ENCODE results near the gene CYRIA.

DNA sequence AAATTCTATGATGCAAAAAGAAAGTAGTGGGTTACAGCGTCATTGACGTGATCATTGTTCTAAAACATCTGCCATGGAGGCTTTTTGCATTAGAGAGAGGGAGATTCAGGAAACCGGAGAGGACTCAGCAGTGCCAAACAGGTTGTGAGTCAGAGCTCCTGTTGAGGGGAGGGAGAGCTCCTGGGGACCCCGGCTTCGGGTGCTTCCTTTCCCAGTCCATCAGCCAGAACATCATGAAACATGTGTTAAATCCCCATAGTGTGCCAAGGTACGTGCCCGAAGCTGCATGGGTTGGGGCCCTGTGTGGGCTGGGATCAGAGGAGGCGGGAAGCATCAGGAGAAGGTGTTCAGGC lies 791 bp upstream of the CYRIA start:
- TF ChIP-seq, protein P1, sequence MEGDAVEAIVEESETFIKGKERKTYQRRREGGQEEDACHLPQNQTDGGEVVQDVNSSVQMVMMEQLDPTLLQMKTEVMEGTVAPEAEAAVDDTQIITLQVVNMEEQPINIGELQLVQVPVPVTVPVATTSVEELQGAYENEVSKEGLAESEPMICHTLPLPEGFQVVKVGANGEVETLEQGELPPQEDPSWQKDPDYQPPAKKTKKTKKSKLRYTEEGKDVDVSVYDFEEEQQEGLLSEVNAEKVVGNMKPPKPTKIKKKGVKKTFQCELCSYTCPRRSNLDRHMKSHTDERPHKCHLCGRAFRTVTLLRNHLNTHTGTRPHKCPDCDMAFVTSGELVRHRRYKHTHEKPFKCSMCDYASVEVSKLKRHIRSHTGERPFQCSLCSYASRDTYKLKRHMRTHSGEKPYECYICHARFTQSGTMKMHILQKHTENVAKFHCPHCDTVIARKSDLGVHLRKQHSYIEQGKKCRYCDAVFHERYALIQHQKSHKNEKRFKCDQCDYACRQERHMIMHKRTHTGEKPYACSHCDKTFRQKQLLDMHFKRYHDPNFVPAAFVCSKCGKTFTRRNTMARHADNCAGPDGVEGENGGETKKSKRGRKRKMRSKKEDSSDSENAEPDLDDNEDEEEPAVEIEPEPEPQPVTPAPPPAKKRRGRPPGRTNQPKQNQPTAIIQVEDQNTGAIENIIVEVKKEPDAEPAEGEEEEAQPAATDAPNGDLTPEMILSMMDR (IDR thresholded peaks at IDR 0.05) = no peak
- TF ChIP-seq EZH2phosphoT487 (IDR thresholded peaks at IDR 0.05) = no peak

Measured in neural progenitor cell (in vitro differentiated cells).